Subcutaneous preadipocyte (primary cell): ENCODE data around the gene TSPAN33. TPM values are rescaled to one million over a fixed set of nuclear protein-coding genes. Genes with fewer than 3 reads are reported as not detected.

Source experiments
- small RNA-seq: library from RNA; depleted of rRNA; stranded (forward); fragments of <200 nt; gene quantifications from one replicate; pipeline ENCODE3, GENCODE V24; 2012
- total RNA-seq: library from RNA; depleted of rRNA; stranded (reverse); fragments of >200 nt; gene quantifications from 2 replicates; pipeline ENCODE4 v1.2.3, GENCODE V29; 2012

TSPAN33 gene, protein sequence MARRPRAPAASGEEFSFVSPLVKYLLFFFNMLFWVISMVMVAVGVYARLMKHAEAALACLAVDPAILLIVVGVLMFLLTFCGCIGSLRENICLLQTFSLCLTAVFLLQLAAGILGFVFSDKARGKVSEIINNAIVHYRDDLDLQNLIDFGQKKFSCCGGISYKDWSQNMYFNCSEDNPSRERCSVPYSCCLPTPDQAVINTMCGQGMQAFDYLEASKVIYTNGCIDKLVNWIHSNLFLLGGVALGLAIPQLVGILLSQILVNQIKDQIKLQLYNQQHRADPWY
- total RNA-seq: 0.59 TPM in 1 of 2 replicates, not detected in the other

DNA sequence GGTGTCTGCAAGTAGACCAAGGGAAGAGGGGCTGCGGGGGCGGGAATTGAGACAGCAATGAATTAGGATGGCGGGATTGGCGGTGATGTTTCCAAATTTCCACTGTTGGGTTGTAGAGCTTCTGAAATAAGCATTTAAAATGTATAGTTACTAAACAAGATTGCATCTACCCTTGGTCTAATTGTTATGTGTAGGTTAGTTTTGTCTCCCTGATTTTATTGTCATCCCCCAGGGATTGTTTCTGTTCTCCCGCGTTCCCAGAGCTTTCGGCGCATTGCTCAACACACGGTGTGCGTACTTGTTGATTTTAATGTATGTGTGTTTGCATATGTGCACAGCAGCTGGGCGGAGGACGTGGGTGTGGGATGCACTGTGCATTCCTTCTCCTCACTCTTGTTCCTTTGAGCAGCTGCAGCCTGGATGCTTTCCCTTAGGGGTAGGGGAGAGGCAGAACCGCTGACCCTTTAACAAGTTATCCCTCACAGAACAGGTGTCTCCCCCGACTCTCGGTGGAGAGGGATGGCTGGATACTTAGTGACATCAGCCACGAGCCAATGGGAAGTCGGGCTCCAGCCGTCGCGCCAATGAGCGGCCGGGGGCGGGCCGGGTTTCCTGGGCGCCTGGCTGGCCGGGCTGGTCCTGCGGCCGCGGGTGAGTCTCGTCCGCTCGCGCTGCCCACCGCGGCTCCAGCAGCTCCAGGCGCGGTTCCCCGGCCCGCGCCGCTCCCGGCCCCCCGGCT is at the start of gene TSPAN33:
TSS of gene TSPAN33 (plus strand) at position 613 of the 739 bp plus-strand sequence. CDS start 274 bp downstream, outside the sequence.

DNA sequence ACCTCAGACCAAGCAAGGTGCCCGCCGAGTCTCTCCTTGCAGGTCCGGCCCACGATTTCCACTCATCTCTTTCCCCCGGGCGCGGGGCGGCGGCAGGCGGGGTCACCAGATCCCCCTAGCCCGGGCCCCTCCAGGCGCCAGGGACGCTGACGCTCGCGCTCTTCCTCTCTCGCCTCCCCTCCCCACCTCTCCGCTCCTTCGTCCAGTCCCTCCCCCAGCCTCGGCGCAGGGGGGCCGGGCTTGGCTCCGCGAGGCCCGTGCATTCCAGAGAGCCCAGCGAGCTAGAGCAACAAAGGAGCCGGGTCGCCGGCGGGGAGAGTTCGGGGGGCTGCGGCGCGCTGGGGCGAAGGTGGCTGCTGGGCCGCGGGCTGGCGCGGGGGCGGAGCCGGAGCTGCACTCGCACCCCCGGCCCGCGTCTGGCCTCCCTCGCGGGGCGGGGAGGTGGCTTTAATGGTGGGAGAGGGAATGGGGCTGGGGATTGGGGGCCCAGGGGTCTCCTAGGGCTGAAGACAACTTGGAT is 43.9 kb downstream of the TSPAN33 start, which contains the start of gene SMO:
TSS of gene SMO (plus strand) at position 262 of the 520 bp plus-strand sequence. CDS start 519 bp downstream, outside the sequence.

Small RNAs within 50 kb of the gene (small RNA-seq; reads per million reads assigned to genes)
- gene RNY1P11: 1.0 reads per million, percentile 60 among the genes with 10 or more reads in this experiment

Other genes starting within 250 kb of the TSPAN33 start
- gene KCP, start 234.0 kb upstream of the TSPAN33 start, total RNA-seq: under 0.01 and 0.20 TPM in 2 replicates
- gene IRF5, start 206.8 kb upstream of the TSPAN33 start, total RNA-seq: not detected in 2 replicates
- 47.8 and 66.3 TPM in 2 replicates for gene TNPO3, start 89.6 kb upstream of the TSPAN33 start, total RNA-seq
- gene SMO, start 43.9 kb downstream of the TSPAN33 start, total RNA-seq: 3.7 and 4.0 TPM in 2 replicates
- gene AHCYL2, start 80.3 kb downstream of the TSPAN33 start, total RNA-seq: 4.9 and 6.6 TPM in 2 replicates